Mesothelial cell of epicardium (in vitro differentiated cells): Measurements from ENCODE around the gene NTRK1. TPM values are rescaled to one million over a fixed set of nuclear protein-coding genes. Genes with fewer than 3 reads are reported as not detected.

Experiments used
- DNase-seq, 2 experiments: peaks; one replicate each; pipeline ENCODE4 v3.0.0; 2021; ENCODE audit warnings: low spot score in 2 of 2; ENCODE audit not compliant: unreplicated experiment in 2 of 2
- H3K27ac Mint-ChIP-seq: 2 replicates; pipeline ENCODE4 v1.8.0; 2021; ENCODE audit warnings: mixed read lengths
- H3K27me3 Mint-ChIP-seq: 2 replicates; pipeline ENCODE4 v1.8.0; 2021; ENCODE audit warnings: low read depth, mixed read lengths
- H3K36me3 Mint-ChIP-seq: 2 replicates; pipeline ENCODE4 v1.8.0; 2021; ENCODE audit warnings: mixed read lengths
- H3K4me1 Mint-ChIP-seq: 2 replicates; pipeline ENCODE4 v1.8.0; 2021; ENCODE audit warnings: mixed read lengths
- H3K4me3 Mint-ChIP-seq: 2 replicates; pipeline ENCODE4 v1.8.0; 2021; ENCODE audit warnings: mild to moderate bottlenecking, moderate library complexity, mixed read lengths
- H3K9me3 Mint-ChIP-seq: 2 replicates; pipeline ENCODE4 v1.8.0; 2021; ENCODE audit warnings: mixed read lengths
- CTCF ChIP-seq: fragments of 200-600 bp; sonication (generic); IDR thresholded peaks from one replicate; pipeline ENCODE4 v1.5.0; 2021; ENCODE audit warnings: antibody characterized with exemption; ENCODE audit not compliant: unreplicated experiment
- total RNA-seq: library from RNA; stranded (reverse); gene quantifications from 3 replicates; pipeline ENCODE4 v1.2.1, GENCODE V29; 2021

Gene NTRK1
- total RNA-seq, 1 donor from 2014 or later = 1.2 TPM

DNA sequence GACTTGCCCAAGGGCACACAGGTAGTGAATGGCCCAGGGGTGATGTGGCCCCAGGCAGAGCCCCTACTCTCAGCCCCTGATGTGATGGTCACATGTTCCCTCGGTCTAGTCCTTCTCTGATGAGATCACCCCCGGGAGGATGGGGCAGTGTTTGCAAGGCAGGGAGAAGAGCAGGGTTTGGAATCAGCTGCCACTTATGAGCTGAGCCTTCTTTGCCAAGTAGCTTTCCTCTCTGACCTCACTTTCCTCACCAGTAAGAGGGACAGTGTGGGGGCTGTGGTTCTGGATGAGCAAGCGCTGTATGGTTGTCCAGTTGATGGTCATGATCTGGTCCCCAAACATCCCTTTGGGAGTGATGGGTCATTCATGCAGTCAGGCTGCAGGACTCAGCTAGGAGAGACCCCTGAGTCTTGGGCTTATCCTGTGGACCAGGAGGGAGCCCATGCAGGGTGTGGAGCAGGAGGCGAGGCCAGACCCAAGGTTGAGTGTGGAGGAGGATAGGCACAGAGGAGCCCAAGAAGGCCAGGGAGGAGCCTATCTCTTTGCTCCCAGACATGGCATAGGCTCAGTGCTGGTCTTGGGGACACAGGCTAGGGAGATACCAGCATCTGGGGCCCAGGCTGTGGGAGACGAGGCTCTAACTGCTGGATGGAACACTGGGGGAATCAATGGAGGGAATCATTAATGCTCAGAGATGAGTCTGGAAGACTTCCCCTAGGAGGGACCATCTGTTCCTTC, 16.9 kb downstream of the NTRK1 start:
- Mint-ChIP-seq H3K4me3 (no peak overlapping the region), H3K27ac (no peak overlapping the region), H3K27me3 (peaks cover 45% of the 10 kb centered on the region), H3K36me3 (no peaks in the 10 kb centered on the region), H3K9me3 (no peaks in the 10 kb centered on the region), H3K4me1 (no peaks in the 10 kb centered on the region)
- TF ChIP-seq CTCF = no peak
- DNase-seq = no peak

DNA sequence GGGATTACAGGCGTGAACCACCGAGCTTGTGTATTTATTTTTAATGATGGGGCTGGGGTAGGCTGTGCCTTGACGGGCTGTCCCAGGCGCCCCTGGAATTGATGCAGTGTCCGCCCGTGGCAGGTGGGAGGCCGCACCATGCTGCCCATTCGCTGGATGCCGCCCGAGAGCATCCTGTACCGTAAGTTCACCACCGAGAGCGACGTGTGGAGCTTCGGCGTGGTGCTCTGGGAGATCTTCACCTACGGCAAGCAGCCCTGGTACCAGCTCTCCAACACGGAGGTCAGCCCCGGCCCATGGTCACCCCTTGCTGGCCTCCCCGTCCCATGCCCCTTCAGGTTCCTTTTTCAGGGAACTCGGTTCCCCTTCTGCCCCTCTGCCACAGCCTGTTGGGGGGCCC, 19.2 kb downstream of the NTRK1 start:
- no peak for DNase-seq
- no peaks in the 10 kb centered on the region for H3K36me3 Mint-ChIP-seq
- H3K4me3 Mint-ChIP-seq = no peak overlapping the region
- H3K9me3 Mint-ChIP-seq = no peaks in the 10 kb centered on the region
- no peak overlapping the region for H3K27ac Mint-ChIP-seq
- H3K4me1 Mint-ChIP-seq = peaks cover 6% of the 10 kb centered on the region
- no peak for TF ChIP-seq CTCF
- peaks cover 43% of the 10 kb centered on the region for H3K27me3 Mint-ChIP-seq

DNA sequence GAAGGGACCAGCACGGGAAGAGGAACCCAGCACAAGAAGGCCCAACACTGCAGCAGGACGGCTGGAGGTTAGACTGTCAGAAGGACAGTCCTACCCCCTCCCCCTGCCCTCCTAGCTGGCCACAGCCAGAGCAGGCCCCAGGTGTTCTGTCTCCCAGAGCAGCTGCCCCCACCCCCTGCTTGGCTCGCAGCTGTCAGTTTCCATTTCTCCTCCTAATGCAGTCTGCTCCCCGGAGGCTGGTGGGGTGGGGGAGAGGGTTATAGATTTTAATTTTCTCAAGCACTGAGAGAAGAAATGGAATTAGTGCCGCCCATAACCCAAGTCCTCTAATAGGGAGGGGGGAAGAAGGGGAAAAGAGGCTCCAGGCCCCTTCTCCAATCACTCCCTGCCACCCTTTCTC, 19.8 kb downstream of the NTRK1 start:
- no peak overlapping the region for H3K4me3 Mint-ChIP-seq
- H3K27me3 Mint-ChIP-seq = peaks cover 41% of the 10 kb centered on the region
- no peak for DNase-seq
- peaks cover 8% of the 10 kb centered on the region for H3K4me1 Mint-ChIP-seq
- TF ChIP-seq CTCF = no peak
- H3K36me3 Mint-ChIP-seq = no peaks in the 10 kb centered on the region
- no peaks in the 10 kb centered on the region for H3K9me3 Mint-ChIP-seq
- H3K27ac Mint-ChIP-seq = no peak overlapping the region

- H3K9me3 Mint-ChIP-seq = no peaks in the 10 kb centered on the region
- H3K4me1 Mint-ChIP-seq = peaks cover 8% of the 10 kb centered on the region
- H3K36me3 Mint-ChIP-seq = no peaks in the 10 kb centered on the region
- H3K27me3 Mint-ChIP-seq = peaks cover 40% of the 10 kb centered on the region
- no peak for TF ChIP-seq CTCF
- no peak overlapping the region for H3K27ac Mint-ChIP-seq
- H3K4me3 Mint-ChIP-seq = no peak overlapping the region
- no peak for DNase-seq
Observed at GRCh38 chr1:156881101-156881500, 20.4 kb downstream of the NTRK1 start.

DNA sequence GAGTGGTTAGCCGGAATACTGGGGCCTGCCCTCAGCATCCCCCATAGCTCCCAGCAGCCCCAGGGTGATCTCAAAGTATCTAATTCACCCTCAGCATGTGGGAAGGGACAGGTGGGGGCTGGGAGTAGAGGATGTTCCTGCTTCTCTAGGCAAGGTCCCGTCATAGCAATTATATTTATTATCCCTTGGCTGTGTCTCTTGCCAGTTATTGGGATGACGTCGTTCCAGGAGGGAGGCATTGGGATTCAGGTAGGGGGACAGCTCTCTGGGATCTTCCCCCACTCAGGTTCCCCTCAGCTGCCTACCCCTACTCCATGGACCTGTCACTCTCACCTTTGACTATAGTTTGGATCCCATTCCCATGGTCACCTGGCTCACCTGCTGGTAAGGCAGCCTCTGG, 21.0 kb downstream of the NTRK1 start:
- no peak for DNase-seq
- Mint-ChIP-seq H3K27ac (no peak overlapping the region), H3K4me1 (peaks cover 12% of the 10 kb centered on the region), H3K36me3 (no peaks in the 10 kb centered on the region), H3K9me3 (no peaks in the 10 kb centered on the region), H3K27me3 (peaks cover 39% of the 10 kb centered on the region), H3K4me3 (no peak overlapping the region)
- TF ChIP-seq CTCF = no peak
